Mucosa of rectum (tissue), 2 donors: ENCODE data around the gene THYN1.
A peak's percentile ranks its signal among the peaks of the same experiment; 100 is the strongest.

Experiments used
- H3K27ac ChIP-seq, 2 donors: one replicate each; pipeline ENCODE4 v1.7.0; 2013; ENCODE audit warnings: inconsistent platforms in 2 of 2, low read depth in 2 of 2, low read length in 2 of 2
- H3K27me3 ChIP-seq, 2 donors: one replicate each; pipeline ENCODE4 v1.7.0; 2013; ENCODE audit warnings: low read length in 2 of 2; ENCODE audit not compliant: control insufficient read depth in 2 of 2, insufficient read depth in 2 of 2
- H3K36me3 ChIP-seq, 2 donors: one replicate each; pipeline ENCODE4 v1.7.0; 2013; ENCODE audit warnings: low read length in 2 of 2; ENCODE audit not compliant: control insufficient read depth in 2 of 2, insufficient read depth in 2 of 2
- H3K4me1 ChIP-seq, 2 donors: one replicate each; pipeline ENCODE4 v1.7.0; 2013; ENCODE audit warnings: low read length in 2 of 2, mild to moderate bottlenecking in 1 of 2; ENCODE audit not compliant: control insufficient read depth in 2 of 2, insufficient read depth in 2 of 2
- H3K4me3 ChIP-seq, 2 donors: one replicate each; pipeline ENCODE4 v1.7.0; 2013; ENCODE audit warnings: low read length in 2 of 2
- H3K9ac ChIP-seq, 2 donors: one replicate each; pipeline ENCODE4 v1.7.0; 2013; ENCODE audit warnings: low read length in 2 of 2, low read depth in 1 of 2, mild to moderate bottlenecking in 1 of 2
- H3K9me3 ChIP-seq, 2 donors: one replicate each; pipeline ENCODE4 v1.7.0; 2013; ENCODE audit warnings: low read length in 2 of 2; ENCODE audit not compliant: control insufficient read depth in 2 of 2
- donor health status: healthy.
- donor health status: Normal muscosa, but diverticular disease.

THYN1 gene

GRCh38 chr11:134223836-134224709 is 29.1 kb downstream of the THYN1 start, which contains the start of the genes NCAPD3 and VPS26B:
TSS of gene NCAPD3 (minus strand) at chr11:134223967. CDS start at chr11:134223926, 41 bp downstream.
TSS of gene VPS26B (plus strand) at chr11:134224671. CDS start at chr11:134225123, 452 bp downstream.
- Histone ChIP-seq H3K9ac (peak within 1 kb of the TSS; percentile 83 to 91), H3K27ac (peak within 1 kb of the TSS; percentile 97 to 98), H3K36me3 (peaks cover 2 to 3% of the 10 kb centered on the region in 2 donors), H3K9me3 (no peaks in the 10 kb centered on the region), H3K27me3 (no peaks in the 10 kb centered on the region), H3K4me3 (peak within 1 kb of the TSS; percentile 98 to 99), H3K4me1 (peaks cover 22 to 26% of the 10 kb centered on the region in 2 donors)

- no peaks in the 10 kb centered on the region for H3K9me3 ChIP-seq
- no peak overlapping the region for H3K27ac ChIP-seq
- peaks cover 4 to 8% of the 10 kb centered on the region in 2 donors for H3K36me3 ChIP-seq
- peak overlapping the region; percentile 98 to 99 for H3K4me3 ChIP-seq
- H3K4me1 ChIP-seq: peaks cover 22 to 24% of the 10 kb centered on the region in 2 donors
- no peaks in the 10 kb centered on the region for H3K27me3 ChIP-seq
- peak overlapping the region; percentile 20 to 21 for H3K9ac ChIP-seq
Observed at GRCh38 chr11:134223121-134223520, 30.0 kb downstream of the THYN1 start.

- Histone ChIP-seq H3K4me1 (no peaks in the 10 kb centered on the region), H3K9me3 (no peaks in the 10 kb centered on the region), H3K27ac (no peak overlapping the region), H3K27me3 (no peaks in the 10 kb centered on the region), H3K4me3 (no peak overlapping the region), H3K9ac (no peak overlapping the region), H3K36me3 (peaks cover 9 to 15% of the 10 kb centered on the region in 2 donors)
Observed at GRCh38 chr11:134216816-134217215, 36.3 kb downstream of the THYN1 start.

GRCh38 chr11:134215836-134216235 is 37.3 kb downstream of the THYN1 start:
- no peaks in the 10 kb centered on the region for H3K4me1 ChIP-seq
- H3K27ac ChIP-seq: no peak overlapping the region
- H3K9ac ChIP-seq: no peak overlapping the region
- H3K4me3 ChIP-seq: no peak overlapping the region
- H3K27me3 ChIP-seq: no peaks in the 10 kb centered on the region
- no peaks in the 10 kb centered on the region for H3K9me3 ChIP-seq
- peaks cover 9 to 15% of the 10 kb centered on the region in 2 donors for H3K36me3 ChIP-seq

GRCh38 chr11:134207538-134208239 is 45.5 kb downstream of the THYN1 start:
- Histone ChIP-seq H3K27me3 (no peaks in the 10 kb centered on the region), H3K36me3 (peaks cover 26 to 31% of the 10 kb centered on the region in 2 donors)

GRCh38 chr11:134206185-134206584 is 47.0 kb downstream of the THYN1 start:
- H3K9ac ChIP-seq: no peak overlapping the region
- H3K36me3 ChIP-seq: peaks cover 33 to 38% of the 10 kb centered on the region in 2 donors
- H3K4me3 ChIP-seq: no peak overlapping the region
- H3K9me3 ChIP-seq: no peaks in the 10 kb centered on the region
- no peak overlapping the region for H3K27ac ChIP-seq
- H3K27me3 ChIP-seq: no peaks in the 10 kb centered on the region
- H3K4me1 ChIP-seq: no peaks in the 10 kb centered on the region

More at GRCh38 chr11:134207538-134208239, 45.5 kb downstream of the THYN1 start:
- Histone ChIP-seq H3K9ac (no peak overlapping the region), H3K4me3 (no peak overlapping the region), H3K9me3 (no peaks in the 10 kb centered on the region), H3K27ac (no peak overlapping the region), H3K4me1 (no peaks in the 10 kb centered on the region)

GRCh38 chr11:134205729-134206128 is 47.4 kb downstream of the THYN1 start:
- Histone ChIP-seq H3K4me3 (no peak overlapping the region), H3K27ac (no peak overlapping the region), H3K36me3 (peaks cover 33 to 40% of the 10 kb centered on the region in 2 donors), H3K4me1 (no peaks in the 10 kb centered on the region), H3K27me3 (no peaks in the 10 kb centered on the region), H3K9me3 (no peaks in the 10 kb centered on the region), H3K9ac (no peak overlapping the region)

GRCh38 chr11:134202661-134203060 is 50.5 kb downstream of the THYN1 start:
- peaks cover 33 to 39% of the 10 kb centered on the region in 2 donors for H3K36me3 ChIP-seq
- no peaks in the 10 kb centered on the region for H3K9me3 ChIP-seq

GRCh38 chr11:134200688-134201087 is 52.5 kb downstream of the THYN1 start:
- H3K9ac ChIP-seq: no peak overlapping the region
- H3K27me3 ChIP-seq: no peaks in the 10 kb centered on the region
- no peaks in the 10 kb centered on the region for H3K4me1 ChIP-seq
- H3K9me3 ChIP-seq: no peaks in the 10 kb centered on the region
- no peak overlapping the region for H3K27ac ChIP-seq
- H3K36me3 ChIP-seq: peaks cover 26 to 29% of the 10 kb centered on the region in 2 donors
- H3K4me3 ChIP-seq: no peak overlapping the region

More at GRCh38 chr11:134202661-134203060, 50.5 kb downstream of the THYN1 start:
- H3K4me3 ChIP-seq: no peak overlapping the region
- H3K27ac ChIP-seq: no peak overlapping the region
- H3K27me3 ChIP-seq: no peaks in the 10 kb centered on the region
- H3K9ac ChIP-seq: no peak overlapping the region
- H3K4me1 ChIP-seq: no peaks in the 10 kb centered on the region

GRCh38 chr11:134199531-134199930 is 53.6 kb downstream of the THYN1 start:
- Histone ChIP-seq H3K4me1 (no peaks in the 10 kb centered on the region), H3K27ac (no peak overlapping the region), H3K4me3 (no peak overlapping the region), H3K36me3 (peaks cover 20 to 23% of the 10 kb centered on the region in 2 donors), H3K27me3 (no peaks in the 10 kb centered on the region), H3K9me3 (no peaks in the 10 kb centered on the region), H3K9ac (no peak overlapping the region)
